Measurements from ENCODE around the gene MSI2. TPM values are rescaled to one million over a fixed set of nuclear protein-coding genes. Genes with fewer than 3 reads are reported as not detected.

Gene MSI2
- total and polyA plus RNA-seq, 12 donors: 25.5 to 135 (median 121) TPM

GRCh38 chr17:57530508-57530907 lies 274.2 kb downstream of the MSI2 start:
- no peak for TF ChIP-seq CTCF (IDR thresholded peaks at IDR 0.05)
- no peaks in the 10 kb centered on the region for H3K9me3 ChIP-seq
- DNase-seq: no peak
- 39 to 50% methylated on average over 4 of the region's 4 CpGs for WGBS, 2 donors
- no peak overlapping the region for H3K4me3 ChIP-seq
- ATAC-seq: no peak
- H3K4me1 ChIP-seq: peaks cover 0 to 43% (median 18%) of the 10 kb centered on the region in 9 donors
- H3K27ac ChIP-seq: no peak overlapping the region
- H3K27me3 ChIP-seq: no peaks in the 10 kb centered on the region
- peaks cover 0 to 8% (median 0%) of the 10 kb centered on the region in 9 donors for H3K36me3 ChIP-seq
- intact Hi-C loops (cut with DNase I): loop anchor here in 1 of 10 donors (10.0 kb wide), 1 partner anchor 286 kb away; no protein-coding TSS in a partner anchor

- DNase-seq (no peak), ATAC-seq (no peak)
- TF ChIP-seq CTCF (IDR thresholded peaks at IDR 0.05): no peak
- no peaks in the 10 kb centered on the region for H3K27me3 ChIP-seq
- intact Hi-C loops (cut with DNase I): loop anchor here in 1 of 10 donors (10.0 kb wide), 1 partner anchor 286 kb away; no protein-coding TSS in a partner anchor
- no peak overlapping the region for H3K27ac ChIP-seq
- peaks cover 0 to 44% (median 20%) of the 10 kb centered on the region in 9 donors for H3K4me1 ChIP-seq
- WGBS, 2 donors: 80 to 87% methylated on average over 7 of the region's 7 CpGs
- no peak overlapping the region for H3K4me3 ChIP-seq
- H3K9me3 ChIP-seq: no peaks in the 10 kb centered on the region
- H3K36me3 ChIP-seq: peaks cover 0 to 8% (median 0%) of the 10 kb centered on the region in 9 donors
These were observed 274.8 kb downstream of the MSI2 start for GRCh38 chr17:57531078-57531477.

- H3K27ac ChIP-seq: no peak overlapping the region
- ATAC-seq: no peak
- H3K36me3 ChIP-seq: peaks cover 0 to 8% (median 0%) of the 10 kb centered on the region in 9 donors
- no peak for TF ChIP-seq CTCF (IDR thresholded peaks at IDR 0.05)
- H3K4me3 ChIP-seq: no peak overlapping the region
- H3K9me3 ChIP-seq: no peaks in the 10 kb centered on the region
- DNase-seq: no peak
- H3K27me3 ChIP-seq: no peaks in the 10 kb centered on the region
- 84 to 87% methylated on average over 19 of the region's 19 CpGs for whole genome bisulfite sequencing, 2 donors
- peaks cover 0 to 40% (median 16%) of the 10 kb centered on the region in 9 donors for H3K4me1 ChIP-seq
- intact Hi-C loops (cut with DNase I): loop anchor here in 1 of 10 donors (10.0 kb wide), 1 partner anchor 287 kb away; no protein-coding TSS in a partner anchor
These were observed 275.6 kb downstream of the MSI2 start for GRCh38 chr17:57531648-57532504.

GRCh38 chr17:57532556-57532955 lies 276.2 kb downstream of the MSI2 start:
- 69 to 80% methylated on average over 6 of the region's 6 CpGs for WGBS, 2 donors
- ATAC-seq: no peak

More at GRCh38 chr17:57532556-57532955, 276.2 kb downstream of the MSI2 start:
- H3K4me1 ChIP-seq: peaks cover 0 to 40% (median 18%) of the 10 kb centered on the region in 9 donors
- H3K27me3 ChIP-seq: no peaks in the 10 kb centered on the region
- no peak overlapping the region for H3K4me3 ChIP-seq
- no peaks in the 10 kb centered on the region for H3K9me3 ChIP-seq
- DNase-seq: no peak
- no peak for TF ChIP-seq CTCF (IDR thresholded peaks at IDR 0.05)
- intact Hi-C loops (cut with DNase I): loop anchor here in 1 of 10 donors (10.0 kb wide), 1 partner anchor 288 kb away; no protein-coding TSS in a partner anchor
- H3K36me3 ChIP-seq: peaks cover 0 to 8% (median 0%) of the 10 kb centered on the region in 9 donors
- H3K27ac ChIP-seq: no peak overlapping the region
